ENCODE data around the gene KIF17.

KIF17 gene

GRCh38 chr1:20685741-20686140 lies 32.1 kb downstream of the KIF17 start:
- FAIRE-seq (no peak), DNase-seq (ENCODE audit: insufficient read length, low spot score) (no peak)
- TF ChIP-seq CTCF (IDR thresholded peaks at IDR 0.05; ENCODE audit: insufficient read depth, missing control alignments): no peak

GRCh38 chr1:20685099-20685662 lies 32.6 kb downstream of the KIF17 start:
- no peak for FAIRE-seq
- DNase-seq (ENCODE audit: insufficient read length, low spot score): no peak

GRCh38 chr1:20684651-20685050 lies 33.2 kb downstream of the KIF17 start:
- no peak for TF ChIP-seq CTCF (IDR thresholded peaks at IDR 0.05; ENCODE audit: insufficient read depth, missing control alignments)
- FAIRE-seq (no peak), DNase-seq (ENCODE audit: insufficient read length, low spot score) (no peak)

More at GRCh38 chr1:20685099-20685662, 32.6 kb downstream of the KIF17 start:
- TF ChIP-seq CTCF (IDR thresholded peaks at IDR 0.05; ENCODE audit: insufficient read depth, missing control alignments): no peak

- DNase-seq (ENCODE audit: insufficient read length, low spot score): no peak
- FAIRE-seq: no peak
- TF ChIP-seq CTCF (IDR thresholded peaks at IDR 0.05; ENCODE audit: insufficient read depth, missing control alignments): no peak
Measured at GRCh38 chr1:20684050-20684620, 33.7 kb downstream of the KIF17 start.

- no peak for TF ChIP-seq CTCF (IDR thresholded peaks at IDR 0.05; ENCODE audit: insufficient read depth, missing control alignments)
- DNase-seq (ENCODE audit: insufficient read length, low spot score) (no peak), FAIRE-seq (no peak)
Measured at GRCh38 chr1:20683614-20684013, 34.2 kb downstream of the KIF17 start.

GRCh38 chr1:20682571-20683236 lies 35.1 kb downstream of the KIF17 start:
- TF ChIP-seq CTCF (IDR thresholded peaks at IDR 0.05; ENCODE audit: insufficient read depth, missing control alignments): no peak
- FAIRE-seq: no peak
- no peak for DNase-seq (ENCODE audit: insufficient read length, low spot score)

- FAIRE-seq (no peak), DNase-seq (ENCODE audit: insufficient read length, low spot score) (no peak)
- no peak for TF ChIP-seq CTCF (IDR thresholded peaks at IDR 0.05; ENCODE audit: insufficient read depth, missing control alignments)
Measured at GRCh38 chr1:20681999-20682398, 35.8 kb downstream of the KIF17 start.
